ENCODE results near the gene SCLT1.

SCLT1 gene

DNA sequence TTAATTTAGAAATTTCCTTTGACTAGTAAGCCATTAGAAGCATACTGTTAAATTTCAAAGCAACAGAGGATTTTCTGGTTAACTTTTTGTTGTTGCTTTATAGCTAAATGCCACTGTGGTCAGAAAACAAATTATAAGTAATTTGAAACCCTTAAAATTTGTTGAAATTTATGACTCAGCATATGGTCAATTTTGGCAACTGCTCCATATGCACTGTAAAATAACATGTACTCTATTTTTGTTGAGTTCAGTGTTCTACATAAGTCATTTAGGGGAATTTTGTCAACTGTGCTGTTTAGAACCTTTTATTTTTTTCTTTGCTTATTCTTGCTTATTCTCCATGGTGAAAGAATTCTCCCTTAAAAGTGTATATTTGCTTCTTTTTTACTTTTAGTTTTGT is 28.6 kb downstream of the SCLT1 start:
- DNase-seq: no peak

GRCh38 chr4:129063640-129064039 is 29.7 kb downstream of the SCLT1 start:
- no peak for DNase-seq

- no peak for DNase-seq
These were observed 30.8 kb downstream of the SCLT1 start for GRCh38 chr4:129062580-129062979.

DNA sequence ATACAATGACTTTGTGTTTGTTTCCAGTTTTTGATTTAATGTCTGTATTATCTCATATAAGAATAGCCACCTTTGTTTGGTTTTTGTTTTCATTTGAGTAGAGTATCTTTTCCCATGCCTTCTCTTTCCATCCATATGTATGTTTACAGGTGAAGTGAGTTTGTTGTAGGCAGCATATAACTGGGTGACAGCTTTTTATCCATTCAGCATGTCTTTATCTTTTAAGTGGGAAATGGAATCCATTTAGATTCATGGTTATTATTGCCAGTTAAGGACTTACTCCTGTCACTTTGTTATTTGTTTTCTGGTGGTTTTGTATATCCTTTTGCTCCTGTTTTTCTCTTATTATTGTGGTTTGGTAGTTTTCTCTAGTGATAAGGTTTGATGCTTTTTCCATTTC is 34.3 kb downstream of the SCLT1 start:
- no peak for DNase-seq

DNA sequence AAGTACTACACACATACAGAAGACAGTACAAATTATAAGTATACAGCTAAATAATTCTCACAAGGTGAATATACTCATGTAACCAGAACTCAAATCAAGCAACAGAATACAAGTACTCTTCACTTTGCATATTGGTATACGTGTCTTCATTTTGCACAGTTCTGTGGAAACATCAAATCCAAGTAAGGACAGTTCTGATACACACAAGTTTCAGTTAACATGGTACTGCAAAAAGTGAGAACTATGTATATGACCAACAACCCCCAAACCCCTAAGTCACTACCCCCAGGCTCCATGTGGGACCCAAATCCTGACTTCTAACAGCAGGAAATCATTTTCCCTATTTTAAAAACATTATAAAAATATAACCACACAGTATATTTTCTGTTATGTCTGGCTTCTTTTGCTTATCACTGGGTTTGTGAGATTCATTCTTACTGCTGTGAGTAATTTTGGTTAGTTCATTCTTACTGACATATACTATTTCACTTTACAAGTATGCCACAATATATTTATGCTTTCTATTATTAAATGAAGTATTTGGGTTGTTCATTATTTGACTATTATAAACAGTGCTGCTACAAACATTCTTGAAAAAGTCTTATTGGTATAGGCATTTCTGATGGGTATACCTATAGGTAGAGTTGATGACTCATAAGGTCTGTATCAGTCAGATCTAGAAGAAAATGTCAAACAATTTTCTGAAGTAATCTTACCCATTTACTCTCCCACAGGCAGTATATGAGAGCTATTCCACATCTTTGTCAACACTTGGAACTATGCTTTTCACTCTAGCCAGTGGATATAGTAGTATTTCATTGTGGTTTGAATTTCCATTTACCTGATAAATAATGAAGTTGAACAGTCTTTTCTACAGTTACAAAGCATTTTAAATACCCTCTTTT is 47.0 kb downstream of the SCLT1 start:
- no peak for DNase-seq

DNA sequence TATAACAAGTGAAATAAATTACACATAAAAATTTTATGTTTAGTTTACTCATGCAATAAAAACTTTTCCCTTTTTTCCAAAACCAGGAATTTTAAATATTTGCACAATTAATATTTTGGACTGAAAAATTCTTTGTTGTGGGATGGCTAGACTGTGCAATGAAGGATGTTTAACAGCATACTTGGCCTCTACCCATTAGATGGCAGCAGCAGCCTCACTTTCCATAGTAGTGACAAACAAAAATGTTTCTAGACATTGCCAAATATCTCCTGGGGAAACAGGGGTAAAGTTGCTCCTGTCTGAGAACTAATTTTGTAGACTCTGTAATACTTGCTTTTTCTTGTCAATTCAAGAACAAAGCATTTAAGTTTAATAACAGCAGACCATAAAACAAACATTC is 49.8 kb downstream of the SCLT1 start:
- DNase-seq: no peak

DNA sequence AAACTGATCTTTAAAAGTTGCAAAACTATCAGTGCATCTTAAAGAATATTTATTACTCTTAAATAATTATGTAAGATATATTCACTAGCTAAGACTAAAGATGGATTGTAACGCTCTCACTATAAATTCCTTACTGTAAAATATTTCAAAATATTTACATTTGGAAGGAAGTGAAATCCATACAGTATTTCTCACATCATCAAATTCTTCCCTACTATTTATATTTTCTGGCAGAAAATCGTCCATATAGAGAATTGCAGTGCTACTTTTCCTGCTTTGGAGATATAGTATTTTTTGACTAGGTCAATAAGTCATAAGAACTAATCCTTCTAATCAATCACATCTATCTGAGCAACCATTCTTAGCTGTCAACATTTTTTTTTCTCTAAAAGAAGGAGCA is 52.9 kb downstream of the SCLT1 start:
- DNase-seq: no peak

DNA sequence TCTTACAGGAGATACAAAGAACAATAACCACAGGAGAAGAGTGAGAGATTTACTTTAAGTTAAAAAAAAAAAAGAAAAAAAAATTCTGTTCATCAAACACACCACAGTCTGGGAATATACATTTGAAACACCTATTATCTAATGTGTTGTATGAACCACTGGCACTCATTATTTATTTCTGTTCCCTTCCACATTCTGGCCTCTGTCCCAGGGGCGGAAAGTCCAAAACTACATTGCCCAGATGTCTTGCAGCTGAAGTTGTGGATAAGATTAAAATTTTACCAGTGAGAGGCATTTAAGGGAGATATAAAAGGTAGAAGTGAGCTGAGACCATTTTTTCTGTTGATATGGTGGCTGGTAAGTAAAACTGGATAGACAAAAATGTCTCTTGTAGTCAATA is 56.2 kb downstream of the SCLT1 start:
- DNase-seq: no peak

- DNase-seq: no peak
These were observed 78.5 kb downstream of the SCLT1 start for GRCh38 chr4:129014566-129015509.

DNA sequence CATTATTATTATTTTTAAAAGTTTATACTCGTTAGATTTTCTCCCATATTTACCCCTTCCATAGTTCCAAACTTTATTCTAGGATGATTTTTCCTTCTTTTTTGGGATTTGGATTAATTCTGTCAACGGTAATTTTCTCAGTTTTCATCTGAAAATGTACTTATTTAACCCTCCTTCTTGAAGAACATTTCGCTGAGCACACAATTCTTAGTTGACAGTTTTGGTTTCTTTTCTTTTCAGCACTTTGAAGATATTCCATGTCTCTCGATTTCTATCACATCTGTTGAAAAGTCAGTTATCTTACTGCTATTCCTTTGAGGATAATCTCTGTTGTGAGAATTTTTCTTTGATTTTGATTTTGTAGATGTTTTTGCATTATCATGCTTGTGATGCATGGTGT is 85.2 kb downstream of the SCLT1 start:
- DNase-seq: no peak

DNA sequence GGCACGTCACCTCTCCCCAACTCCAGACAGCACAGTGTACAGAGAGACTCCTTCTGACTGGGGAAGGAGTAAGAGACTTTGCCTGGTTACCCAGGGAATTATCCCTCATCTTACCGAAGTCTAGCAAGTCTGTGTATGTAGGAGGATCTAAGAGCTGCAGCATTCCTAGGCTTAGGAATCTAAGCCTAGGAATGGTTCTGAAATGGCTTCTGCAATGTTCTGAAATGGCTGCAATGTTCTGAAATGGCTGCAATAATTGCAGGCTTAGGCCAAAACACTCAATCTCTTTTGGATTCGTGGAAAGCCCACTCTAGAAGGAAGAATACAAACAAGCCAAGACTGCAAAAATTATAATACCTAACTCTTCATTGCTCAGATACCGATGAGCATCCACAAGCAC is 106.4 kb downstream of the SCLT1 start:
- DNase-seq: no peak

DNA sequence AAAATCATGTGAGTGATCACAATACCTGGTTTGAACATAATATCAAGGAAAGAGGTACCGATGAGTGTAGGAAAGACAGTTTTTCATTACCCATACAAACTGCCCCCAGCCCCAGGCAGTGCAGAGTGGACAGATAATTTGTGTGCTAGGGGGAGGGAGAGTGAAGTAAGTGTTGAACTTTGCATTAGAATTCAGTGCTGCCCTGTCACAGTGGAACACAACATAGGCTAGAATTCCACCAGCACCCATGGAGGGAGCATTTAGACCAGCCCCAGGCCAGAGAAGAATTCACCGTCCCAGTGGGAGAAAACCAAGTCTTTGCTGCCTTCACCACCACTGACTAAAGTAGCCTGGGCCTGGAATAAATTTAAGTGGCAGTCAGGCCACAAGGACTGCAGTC is 107.3 kb downstream of the SCLT1 start:
- no peak for DNase-seq

DNA sequence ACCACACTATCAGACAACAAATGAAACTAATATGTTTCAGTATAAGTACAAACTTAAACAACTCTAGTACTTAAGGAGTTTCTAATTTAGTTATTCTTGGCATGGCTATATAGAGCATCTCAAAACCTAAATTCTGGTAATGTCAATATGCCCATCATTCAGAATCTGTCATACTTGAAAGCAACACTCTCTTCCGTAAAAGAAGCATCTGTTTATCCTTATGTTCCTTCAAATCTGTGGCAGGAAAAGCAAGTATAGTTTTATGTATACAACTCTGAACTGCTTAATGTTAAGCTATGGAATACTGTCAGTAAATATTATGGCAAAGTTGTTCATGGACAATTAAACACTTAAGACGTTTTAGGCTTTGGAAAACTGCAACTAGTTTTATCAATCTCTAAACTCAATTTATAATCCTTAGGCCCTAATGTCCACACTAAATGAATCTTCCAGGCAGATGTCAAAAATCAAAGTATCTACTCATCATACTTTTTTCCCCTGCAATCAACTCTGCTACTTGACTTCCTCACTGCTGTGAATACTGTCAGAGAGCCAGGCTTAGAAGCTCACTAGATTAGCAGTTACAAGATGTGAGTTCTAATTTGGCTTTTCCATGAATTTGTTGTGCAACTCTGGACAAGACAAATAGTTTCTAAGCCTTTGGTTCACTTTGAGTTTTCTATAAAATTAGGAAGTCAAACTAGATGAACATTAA is 109.4 kb downstream of the SCLT1 start:
- DNase-seq: no peak

GRCh38 chr4:128981377-128981776 is 112.0 kb downstream of the SCLT1 start:
- DNase-seq: no peak

- DNase-seq: no peak
These were observed 112.5 kb downstream of the SCLT1 start for GRCh38 chr4:128980816-128981326.

GRCh38 chr4:128979934-128980333 is 113.4 kb downstream of the SCLT1 start:
- DNase-seq: no peak

GRCh38 chr4:128978985-128979384 is 114.4 kb downstream of the SCLT1 start:
- no peak for DNase-seq

DNA sequence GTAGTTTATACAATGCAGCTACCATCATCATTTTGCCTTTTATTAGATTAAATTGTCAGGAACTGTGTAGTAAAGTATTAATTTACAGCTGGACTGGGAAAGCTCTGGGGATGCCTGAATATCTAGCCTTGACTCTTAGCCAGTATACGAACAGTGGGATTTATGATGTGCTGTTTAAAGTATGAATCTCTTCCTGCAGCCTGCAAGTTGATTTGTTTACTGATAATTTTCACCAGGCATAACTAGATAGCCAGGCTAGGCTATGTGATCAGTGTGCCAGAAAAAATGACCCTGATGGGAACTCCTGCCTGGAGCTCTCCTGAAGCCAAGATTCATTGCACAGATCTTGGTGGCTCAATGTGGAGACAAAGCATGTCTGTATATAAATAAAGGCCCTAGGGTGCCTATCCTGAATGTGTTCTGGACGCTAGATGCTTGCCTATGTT is 119.2 kb downstream of the SCLT1 start:
- no peak for DNase-seq

GRCh38 chr4:128973384-128973783 is 120.0 kb downstream of the SCLT1 start:
- DNase-seq: no peak

DNA sequence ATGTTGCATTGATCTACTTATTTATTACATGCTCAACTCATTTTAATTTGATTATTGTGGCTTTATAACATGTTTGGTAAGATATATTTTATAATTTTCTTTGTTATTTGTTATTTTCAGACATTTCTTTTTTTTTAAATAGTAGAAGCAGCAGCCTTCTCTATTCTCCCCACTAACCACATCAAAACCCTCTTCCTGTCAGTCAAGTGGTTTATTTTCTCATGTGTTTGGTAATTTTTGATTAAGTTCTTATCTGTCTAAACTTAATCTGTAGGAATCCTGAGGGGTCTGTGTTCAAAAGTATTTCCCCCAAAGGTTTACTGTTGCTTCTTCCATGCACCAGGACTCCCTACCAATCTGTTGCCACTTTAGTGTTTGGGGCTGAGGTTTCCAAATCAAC is 131.9 kb downstream of the SCLT1 start:
- DNase-seq: no peak

DNA sequence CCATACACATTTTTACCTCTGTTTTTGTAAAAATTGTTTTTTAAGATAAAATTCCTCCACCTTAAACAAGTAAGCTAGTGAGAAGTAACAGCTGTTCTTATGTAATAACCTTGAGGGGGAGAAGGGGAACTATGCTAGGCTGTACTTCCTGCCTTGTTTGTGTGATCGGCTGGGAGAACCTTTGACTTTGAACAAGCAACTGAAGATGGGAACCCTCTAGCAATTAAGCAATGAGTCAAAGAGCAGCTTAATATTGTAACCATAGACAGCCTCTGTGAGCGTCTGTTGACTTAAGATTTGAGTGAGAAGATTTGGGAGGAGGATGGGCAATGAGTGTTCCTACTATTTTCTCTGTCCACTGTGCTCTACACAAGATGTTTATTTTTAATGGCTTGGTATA is 135.1 kb downstream of the SCLT1 start:
- no peak for DNase-seq

DNA sequence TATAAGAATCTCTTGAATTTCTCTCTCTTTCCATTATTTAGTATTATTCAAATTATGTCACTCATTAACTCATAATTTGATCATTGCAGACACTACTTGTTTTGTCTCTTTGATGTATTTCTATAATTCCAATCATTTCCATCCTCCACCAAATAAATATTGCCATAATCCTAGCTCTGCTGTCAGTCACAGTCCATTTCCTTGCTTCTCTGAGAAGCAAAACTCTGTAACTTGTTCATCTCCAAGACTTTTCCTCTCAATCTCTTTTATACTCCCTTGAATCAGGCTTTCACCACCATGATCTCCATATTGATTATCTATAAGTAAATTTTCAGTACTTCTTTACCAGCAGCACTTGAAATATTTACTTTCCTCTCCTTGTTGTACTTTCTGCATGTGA is 135.9 kb downstream of the SCLT1 start:
- DNase-seq: no peak

GRCh38 chr4:128955751-128956150 is 137.6 kb downstream of the SCLT1 start:
- DNase-seq: no peak

All from bone marrow (tissue), 2 donors.